HG02571 (cell line): Measurements from ENCODE around the gene RALGPS1.
"Not testable (repeated sequence)": the region's sequence is repeated elsewhere in the genome, so short reads cannot be mapped to it uniquely, and the experiment has no call there.

ENCODE experiments used
- ATAC-seq: cut with Tn5 transposase; IDR thresholded peaks from one replicate; pipeline ENCODE4 v1.9.1; 2021; ENCODE audit warnings: mild to moderate bottlenecking, moderate library complexity; ENCODE audit not compliant: unreplicated experiment

Gene RALGPS1

DNA sequence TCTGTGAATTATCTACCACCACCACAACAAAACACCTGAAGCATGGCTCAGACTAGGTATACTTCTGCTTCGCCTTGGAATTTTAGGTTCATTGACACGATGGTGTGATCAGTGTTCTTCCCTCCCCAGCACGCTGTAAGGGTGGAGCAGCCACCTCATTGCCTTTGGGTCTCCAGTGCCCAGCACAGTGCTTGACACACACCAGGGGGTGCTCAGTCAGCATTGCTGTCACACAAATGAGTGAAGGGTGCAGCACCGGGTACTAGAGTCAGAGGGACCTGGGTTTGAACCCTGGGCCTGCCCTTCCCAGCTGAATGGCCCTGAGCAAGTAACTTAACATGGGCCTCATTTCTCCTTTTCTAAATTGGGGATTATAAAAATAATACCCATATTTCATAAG is 217.8 kb downstream of the RALGPS1 start:
- ATAC-seq: no peak

DNA sequence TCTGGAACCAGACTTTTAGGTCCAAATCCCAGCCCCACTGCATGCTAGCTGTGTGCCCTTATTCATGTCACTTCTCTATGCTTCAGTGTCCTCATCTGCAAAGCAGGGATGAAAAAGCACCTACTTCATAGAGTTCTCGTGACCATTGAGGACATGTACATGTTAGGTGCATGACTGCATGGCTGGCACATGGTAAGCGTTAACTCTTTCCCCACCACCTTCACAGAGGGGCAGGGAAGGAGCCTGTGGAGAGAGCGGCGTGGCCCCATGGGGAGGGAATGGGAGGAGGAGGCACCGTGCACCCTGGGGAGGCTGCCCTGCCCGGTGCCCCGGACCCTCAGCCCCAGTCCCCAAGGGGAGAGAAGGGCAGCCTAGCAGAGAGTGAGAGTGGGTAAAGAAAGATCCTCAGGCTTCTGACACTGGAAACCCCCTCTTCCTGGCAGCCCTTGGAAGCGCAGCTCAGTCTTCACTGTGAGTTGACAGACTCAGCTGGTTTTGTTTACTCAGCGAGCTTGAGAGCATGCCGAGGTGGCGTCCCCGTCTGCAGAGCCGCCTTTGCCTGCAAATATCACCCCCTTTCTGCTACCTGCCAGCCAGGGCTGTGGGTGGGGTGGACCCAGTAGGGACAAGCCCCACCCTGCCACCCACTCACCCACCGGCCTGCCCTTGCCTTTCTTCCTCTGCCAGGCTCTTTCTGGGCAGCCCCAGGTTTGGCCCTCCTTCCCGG is 218.5 kb downstream of the RALGPS1 start:
- no peak for ATAC-seq

DNA sequence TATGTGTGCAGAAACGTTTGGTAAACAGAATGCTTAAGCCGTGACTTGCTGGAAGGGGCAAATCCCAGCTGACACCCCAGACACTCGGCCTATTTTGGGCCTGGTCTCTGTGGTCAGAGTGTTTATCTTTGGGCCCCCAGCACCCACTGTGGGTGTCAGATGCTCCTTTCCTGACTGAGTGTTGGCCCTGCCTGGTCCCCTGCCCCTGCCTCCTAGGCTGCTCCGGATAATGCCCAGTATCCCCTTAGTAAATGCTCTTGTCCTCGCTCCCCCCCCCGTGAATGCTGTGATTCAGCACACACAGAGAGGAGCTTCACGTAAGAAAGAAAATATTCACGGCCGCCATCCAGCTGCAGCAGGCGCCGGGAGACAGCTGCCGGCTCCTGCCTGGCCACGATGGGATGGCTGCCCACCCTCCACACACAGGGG is 219.2 kb downstream of the RALGPS1 start:
- no peak for ATAC-seq

DNA sequence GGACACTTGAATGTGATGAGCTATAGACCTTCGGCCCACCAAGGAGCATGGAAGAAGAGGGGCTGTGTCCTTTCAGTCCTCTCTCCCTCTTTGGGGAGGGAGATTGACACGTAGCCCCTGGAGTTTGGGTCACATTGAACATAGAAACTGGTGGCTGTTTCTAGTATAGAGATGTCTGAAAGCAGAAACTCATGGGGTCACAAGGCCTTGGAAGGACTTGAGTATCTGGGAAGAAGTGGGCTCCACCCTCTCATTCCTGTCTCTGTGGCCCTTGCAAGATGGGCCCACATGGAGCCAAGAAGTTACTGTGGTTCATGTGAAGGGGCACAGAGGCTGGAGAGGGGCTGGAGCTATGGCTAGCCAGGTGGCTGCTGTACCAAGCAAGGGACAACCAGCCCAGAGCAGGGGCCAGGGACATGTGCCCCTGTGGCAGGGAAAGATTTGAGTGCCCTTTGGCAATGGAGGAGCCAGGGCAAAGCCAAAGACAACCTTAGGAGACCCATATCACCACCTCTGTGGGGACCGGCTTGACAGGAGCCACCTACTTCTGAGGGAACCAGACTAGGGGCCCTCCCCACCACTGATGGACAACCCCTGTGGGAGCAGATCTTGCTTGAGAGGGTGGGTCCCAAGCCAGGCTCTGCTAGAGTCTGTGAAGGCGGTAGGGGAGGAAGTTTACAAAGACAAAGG is 220.6 kb downstream of the RALGPS1 start:
- no peak for ATAC-seq

DNA sequence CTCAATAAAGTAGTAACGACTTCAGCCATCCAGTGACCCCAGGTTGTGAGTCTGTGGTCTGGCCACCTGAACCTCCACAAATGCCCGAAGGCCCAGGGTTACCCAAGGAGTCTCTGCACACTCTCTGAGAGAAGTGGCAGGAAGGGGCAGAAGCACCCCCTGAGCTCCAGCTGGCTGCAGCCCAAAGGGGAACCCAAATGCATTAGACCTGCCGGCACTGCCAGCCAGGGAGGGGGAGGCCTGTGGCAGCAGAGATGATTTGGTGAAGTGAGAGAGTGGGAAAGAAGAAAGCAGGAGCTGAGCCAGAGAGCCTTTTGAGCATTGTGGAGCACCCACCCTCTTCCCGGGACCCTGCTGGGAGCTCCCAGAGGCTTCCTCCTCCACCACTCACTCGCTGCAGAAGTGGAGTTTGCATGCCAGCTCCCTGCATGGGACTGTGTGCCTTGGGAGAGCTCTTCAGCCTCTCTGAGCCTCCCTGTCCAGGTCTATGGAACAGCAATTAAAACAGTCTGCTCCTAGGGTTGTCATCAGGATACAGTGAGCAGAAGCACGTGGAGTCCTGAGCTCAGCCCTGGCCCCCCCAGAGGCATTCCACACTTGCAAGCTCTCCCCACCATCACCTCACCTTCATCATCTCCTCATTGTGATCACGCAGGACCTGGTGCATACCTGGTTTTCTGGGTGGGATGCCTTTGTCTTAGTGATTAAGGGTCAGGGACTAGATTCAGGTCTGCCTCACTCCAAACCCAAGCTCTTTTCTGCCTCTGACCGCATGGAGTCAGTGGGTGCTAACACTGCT is 221.7 kb downstream of the RALGPS1 start:
- no peak for ATAC-seq

DNA sequence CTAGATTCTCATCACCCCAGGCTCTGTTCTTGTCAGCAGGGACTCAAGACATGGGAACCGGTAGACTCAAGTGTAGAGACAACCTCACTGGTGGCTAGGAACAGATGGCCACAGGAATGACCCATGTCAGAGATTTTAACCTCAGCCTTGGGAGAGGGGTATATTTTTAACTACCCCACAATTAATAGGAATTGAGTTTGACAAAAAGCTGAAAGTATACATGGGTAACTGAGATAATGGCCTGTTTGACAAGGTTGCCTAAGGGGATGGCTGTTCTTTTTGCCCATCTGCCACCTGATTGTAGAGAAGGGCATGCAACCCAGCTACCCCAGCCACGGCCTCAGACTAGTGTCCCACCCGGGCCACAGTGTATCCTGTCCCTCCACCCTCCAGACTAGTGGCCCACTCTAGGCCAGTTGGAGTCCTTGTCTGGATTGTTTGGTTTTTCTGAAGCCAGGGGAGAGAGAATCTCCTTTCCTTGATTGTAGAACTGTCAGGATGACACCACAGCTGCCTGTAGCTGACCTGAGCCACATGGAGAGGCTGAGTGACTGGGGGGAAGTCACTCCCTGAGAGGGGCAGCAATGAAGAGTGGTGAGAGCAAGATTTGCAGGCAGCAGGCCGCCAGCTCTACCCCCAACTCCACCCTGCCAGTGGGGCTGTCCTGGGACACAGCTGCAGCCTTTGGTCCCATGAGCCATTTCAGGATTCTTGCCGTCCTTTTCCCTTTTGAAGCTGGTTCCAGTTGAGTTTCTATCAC is 222.5 kb downstream of the RALGPS1 start:
- no peak for ATAC-seq

DNA sequence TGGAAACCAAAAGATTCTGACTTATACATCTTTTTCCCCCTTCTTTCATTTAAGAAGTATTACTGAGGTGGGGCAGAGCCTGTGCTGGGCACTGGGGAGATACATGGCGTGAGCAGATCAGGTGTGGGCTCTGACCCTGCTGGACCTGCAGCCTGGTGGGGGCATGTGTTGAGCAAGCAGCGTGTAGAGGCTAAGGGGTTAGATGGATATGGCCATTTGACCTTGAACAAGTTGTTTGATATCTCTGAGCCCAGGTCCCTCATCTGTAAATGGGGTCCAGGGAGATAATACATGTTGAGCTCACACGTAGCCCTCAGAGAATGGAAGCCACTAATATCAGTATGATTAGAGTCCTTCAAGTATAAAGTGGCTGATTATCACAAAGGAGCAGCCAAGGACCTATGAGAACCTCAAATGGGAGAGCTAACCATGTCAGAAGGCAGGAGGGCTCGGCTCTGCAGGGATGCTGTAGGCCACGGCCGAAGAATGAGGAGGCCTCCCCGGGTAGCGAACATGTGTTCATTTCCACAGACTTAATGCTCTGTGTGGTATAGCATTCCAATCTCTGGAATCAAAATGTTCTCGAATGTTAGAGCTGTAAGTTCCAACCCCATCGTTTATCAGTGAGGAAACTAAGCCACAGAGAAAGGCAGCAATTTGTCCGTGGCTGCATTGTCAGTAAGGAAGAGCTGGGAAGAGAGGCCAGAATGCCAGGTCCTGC is 223.2 kb downstream of the RALGPS1 start:
- ATAC-seq: no peak

DNA sequence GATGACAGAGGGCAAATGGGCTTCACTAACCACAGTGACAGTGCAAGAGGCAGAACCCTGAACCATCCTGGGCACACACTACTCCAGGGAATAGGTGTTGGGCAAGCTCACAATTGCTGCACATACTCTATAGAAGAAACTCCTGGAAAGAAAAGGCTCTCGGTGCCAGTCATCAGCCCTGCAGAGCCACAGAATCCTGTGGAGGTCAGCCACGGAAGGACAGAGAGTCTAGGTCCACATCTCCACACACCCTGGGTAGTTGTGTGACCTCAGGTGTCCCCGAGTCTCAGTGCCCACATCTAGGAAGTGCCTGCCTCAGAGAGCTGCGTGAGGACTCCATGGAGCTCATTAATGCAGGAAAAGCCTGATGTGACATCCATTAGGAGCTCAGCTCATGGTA is 223.9 kb downstream of the RALGPS1 start:
- ATAC-seq: no peak

DNA sequence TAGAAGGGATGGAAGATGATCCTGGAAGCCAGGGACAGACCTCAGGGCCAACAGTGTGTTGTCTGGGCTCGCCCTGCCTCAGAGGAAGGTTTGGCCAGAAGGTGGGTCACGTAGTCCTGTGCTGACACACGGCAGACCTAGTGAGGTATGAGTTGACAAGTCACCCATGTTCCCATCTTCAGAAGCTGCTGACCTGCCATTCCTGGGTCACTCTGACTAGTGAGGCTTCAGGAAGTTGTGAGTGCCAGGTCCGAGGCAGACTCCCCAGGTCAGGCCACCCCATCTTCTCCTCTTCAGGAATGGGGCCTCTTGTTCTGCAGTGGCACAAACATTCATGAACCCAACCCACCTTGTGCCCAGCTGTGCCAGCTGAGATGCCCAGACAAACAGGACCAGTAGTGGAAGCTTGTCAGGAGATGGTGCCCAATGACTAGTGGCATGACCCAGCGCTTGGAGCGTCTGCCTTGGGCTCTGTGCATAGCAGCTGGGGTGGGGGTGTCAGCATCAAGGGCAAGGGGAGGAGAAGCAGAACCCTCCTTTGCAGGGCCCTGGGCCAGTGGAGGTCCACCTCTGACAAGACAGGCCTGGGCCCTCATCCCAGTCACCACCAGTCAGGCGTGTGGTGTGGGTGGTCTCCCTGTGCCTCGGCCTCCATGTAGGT is 224.6 kb downstream of the RALGPS1 start:
- no peak for ATAC-seq

DNA sequence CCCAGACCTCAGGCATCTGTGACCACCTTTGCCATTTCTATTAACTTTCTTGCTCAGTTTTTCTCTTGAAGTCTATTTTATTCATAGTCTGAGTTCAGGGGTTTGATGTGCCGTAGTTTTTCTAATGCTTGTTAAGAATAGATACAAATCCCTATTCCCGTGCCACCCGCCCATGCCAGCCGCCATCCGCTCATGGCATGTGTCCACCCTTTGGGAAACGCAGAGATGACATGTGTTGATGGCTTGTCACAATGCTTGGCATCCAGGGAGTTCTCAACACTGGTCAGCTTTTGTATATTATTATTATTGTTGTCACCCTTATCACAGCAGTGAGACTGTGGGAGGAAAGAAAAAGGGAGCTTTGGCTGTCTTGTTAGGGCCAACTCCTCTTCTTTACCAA is 225.2 kb downstream of the RALGPS1 start:
- no peak for ATAC-seq

DNA sequence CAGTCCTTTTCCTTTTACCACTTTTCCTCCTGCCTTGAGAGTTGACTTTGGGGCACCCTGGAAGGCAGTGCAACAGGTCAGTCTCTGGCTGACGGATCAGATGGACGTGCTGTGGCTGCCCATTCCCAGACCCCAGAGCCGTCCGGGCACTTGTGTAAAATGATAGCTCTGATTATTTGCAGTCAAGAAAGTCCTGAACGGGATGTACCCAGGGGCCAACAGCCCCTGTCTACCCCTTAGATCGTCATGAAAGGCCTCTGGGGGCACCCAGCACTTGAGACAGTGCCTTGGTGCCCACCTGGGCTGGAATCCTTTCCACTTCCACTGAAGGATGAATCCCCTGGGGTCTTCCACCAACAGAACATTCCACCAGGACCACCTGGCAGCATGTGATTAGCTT is 225.6 kb downstream of the RALGPS1 start:
- no peak for ATAC-seq

DNA sequence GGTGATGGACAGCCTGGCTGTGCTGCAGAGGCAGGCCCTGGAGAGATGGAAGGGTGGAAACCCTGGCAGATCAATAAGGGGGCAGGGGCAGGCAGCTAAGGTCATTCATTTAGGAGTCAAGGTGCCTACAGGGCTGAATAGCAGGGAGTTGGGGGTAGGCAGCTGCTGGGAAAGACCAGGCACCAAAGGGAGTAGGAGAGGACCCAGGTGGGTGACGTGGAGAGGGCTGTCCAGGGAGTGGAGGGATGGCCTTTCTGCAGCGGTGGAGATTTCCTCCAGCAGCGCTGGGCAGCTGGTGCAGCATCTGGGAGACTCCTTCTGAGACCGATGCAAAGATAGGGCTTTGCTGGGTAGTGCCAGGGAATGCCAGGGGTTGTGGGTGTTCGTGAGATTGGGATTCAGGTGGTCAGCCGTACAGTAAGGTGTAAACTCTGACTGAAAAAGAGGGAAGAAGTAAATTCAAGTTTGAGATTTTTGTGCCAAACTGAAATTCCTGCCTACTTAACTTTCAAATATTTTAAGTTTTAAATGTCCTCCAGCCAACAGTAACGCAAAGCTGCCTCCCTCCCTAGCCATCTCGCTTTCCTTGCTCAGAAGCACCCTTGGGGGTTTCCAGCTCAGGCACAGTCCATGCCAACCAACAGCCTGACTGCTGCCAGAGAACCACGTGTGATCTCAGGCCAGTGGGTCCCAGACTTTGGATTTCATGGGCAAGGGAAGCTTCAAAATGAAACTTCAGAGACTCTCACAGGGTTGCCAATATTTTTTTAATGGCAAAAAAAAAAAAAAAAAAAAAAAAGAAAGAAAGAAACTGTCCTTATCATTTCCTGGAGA is 226.5 kb downstream of the RALGPS1 start:
- no peak for ATAC-seq

DNA sequence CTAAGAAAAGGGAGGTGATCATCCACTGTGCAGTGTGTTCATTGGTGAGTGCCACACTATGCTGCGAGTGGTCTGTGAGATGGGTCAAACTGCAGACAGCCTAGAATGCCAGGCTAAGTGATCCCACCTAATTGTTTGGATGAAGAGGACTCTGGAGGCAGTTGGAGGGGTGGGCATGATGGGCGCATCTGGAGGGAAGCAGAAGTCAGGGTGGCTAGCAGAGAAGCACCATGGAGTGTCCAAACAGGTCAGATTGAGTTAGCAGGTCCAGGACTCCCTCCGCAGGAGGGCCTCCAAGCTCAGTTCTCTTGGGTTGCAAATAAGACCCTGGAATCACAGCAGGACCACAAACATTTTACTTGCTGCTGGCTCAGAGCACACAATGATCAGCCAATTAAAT is 227.7 kb downstream of the RALGPS1 start:
- no peak for ATAC-seq

DNA sequence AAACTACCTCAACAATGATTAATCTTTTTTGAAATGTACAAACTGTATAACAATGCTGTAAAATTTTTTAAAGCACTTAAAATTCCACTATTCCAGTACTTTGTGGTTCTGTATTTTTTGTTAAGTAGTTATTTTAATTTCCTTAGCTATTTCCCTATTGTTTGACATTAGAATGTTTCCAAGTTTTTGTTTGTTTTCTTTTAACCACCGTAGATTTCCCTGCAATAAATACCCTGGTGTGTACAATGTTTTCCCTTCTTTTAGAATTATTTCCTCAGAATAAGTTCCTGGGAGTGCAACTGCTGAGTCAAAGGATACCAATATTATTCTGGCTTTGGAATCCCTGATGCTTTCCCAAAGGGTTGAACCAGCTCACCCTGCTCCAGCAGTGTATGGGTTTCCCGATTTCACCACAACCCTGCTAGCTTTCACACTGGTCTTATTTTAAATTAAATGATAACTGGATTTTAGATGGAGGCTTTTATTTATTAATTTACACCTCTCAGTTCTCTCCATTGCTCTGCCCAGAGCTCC is 228.4 kb downstream of the RALGPS1 start:
- no peak for ATAC-seq

DNA sequence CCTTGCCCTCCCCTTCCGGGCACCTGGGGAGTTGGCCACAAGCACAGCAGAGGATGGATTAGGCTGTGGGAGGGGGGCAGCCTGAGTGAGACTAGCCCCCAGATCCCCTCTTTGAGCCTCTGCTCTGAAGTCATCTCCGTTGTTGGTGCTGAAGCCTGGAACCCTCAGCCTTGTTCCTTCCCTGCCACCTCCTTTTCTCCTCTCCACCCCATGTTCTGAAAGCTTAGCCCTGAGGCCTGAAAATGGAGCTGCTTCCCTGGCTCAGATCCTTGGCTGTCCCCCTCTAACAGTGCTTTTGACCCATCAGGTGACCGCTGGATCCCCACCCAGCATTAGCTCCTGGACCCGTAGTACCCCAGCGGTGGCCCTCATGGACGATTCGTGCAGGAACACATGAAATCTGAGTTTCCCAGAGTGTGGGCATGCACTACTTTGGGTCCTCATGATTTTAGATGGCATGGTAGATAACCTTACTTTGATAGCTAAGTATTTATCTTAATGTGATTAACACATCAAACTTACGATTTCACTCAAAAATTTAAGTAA is 229.4 kb downstream of the RALGPS1 start:
- no peak for ATAC-seq

DNA sequence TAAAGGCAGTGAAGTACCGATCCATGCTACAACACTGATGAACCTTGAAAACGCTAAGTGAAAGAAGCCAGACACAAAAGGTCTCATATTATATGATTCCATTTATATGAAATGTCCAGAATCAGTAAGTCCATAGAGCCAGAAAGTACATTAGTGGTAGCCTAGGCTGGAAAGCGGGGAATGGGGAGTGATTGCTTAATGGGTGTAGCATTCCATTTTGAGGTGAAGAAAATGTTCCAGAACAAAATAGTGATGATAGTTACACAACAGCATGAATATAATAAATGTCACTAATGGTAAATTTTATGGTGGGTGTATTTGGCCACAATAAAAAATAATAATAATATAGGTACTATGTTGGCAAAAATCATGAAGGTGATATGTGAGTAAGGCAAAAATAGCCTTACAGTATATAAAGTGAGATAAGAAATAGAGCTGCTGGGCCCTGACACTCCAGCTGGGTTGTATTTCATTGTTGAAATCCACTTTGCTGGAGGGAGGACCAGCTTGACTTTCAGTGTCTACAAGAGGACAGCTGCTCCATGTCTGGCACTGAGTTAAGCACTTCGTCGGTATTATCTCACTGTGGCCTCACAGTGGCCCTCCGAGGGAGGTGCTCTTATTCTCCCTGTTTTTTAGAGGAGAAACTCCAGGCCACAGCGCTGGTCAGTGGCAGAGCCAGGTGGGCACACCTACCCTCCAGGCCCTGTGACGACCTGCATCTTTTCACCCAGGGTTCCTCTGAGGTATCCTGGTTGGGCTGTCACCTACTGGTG is 230.3 kb downstream of the RALGPS1 start:
- ATAC-seq: no peak

DNA sequence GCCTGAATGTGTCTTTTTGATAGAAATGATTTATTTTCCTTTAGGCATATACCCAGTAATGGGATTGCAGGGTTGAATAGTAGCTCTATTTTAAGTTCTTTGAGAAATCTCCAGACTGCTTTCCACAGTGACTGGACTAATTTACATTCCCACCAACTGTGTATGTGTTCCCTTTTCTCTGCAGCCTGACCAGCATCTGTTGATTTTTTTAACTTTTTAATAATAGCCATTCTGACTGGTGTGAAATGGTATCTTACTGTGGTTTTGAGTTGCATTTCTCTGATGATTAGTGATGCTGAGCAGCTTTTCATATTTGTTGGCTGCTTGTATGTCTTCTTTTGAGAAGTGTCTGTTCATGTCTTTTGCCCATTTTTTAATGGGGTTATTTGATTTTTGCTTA is 232.3 kb downstream of the RALGPS1 start:
- ATAC-seq: not testable (repeated sequence)

DNA sequence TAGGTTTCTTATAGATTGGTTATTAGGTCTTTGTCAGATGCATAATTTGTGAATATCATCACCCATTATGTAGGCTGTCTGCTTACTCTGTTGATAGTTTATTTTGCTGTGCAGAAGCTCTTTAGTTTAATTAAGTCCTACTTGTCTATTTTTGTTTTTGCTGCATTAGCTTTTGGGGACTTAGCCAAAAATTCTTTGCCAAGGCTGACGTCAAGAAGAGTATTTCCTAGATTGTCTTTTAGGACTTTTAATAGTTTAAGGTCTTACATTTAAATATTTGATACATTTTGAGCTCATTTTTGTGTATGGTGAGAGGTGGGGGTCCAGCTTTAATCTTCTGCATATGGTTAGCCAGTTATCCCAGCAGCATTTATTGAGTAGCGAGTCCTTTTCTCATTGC is 232.7 kb downstream of the RALGPS1 start:
- ATAC-seq: no peak
